ENCODE measurements around the gene ZBTB42.

The ZBTB42 gene

GRCh38 chr14:104820669-104821228, 19.8 kb downstream of the ZBTB42 start:
- H3K4me3 ChIP-seq (ENCODE audit: low read depth, low read length): no peak overlapping the region
- TF ChIP-seq CTCF (IDR thresholded peaks at IDR 0.05; ENCODE audit: low read depth, low read length): peak; percentile 50

- no peak overlapping the region for H3K4me3 ChIP-seq (ENCODE audit: low read depth, low read length)
- TF ChIP-seq CTCF (IDR thresholded peaks at IDR 0.05; ENCODE audit: low read depth, low read length): no peak
Measured at GRCh38 chr14:104821229-104821945, 20.5 kb downstream of the ZBTB42 start.

- no peak overlapping the region for H3K4me3 ChIP-seq (ENCODE audit: low read depth, low read length)
- no peak for TF ChIP-seq CTCF (IDR thresholded peaks at IDR 0.05; ENCODE audit: low read depth, low read length)
Measured at GRCh38 chr14:104821971-104822608, 21.2 kb downstream of the ZBTB42 start.

- TF ChIP-seq CTCF (IDR thresholded peaks at IDR 0.05; ENCODE audit: low read depth, low read length): no peak
- H3K4me3 ChIP-seq (ENCODE audit: low read depth, low read length): no peak overlapping the region
Measured at GRCh38 chr14:104822821-104823615, 22.1 kb downstream of the ZBTB42 start.

GRCh38 chr14:104824353-104824997, 23.6 kb downstream of the ZBTB42 start:
- no peak overlapping the region for H3K4me3 ChIP-seq (ENCODE audit: low read depth, low read length)
- no peak for TF ChIP-seq CTCF (IDR thresholded peaks at IDR 0.05; ENCODE audit: low read depth, low read length)

GRCh38 chr14:104826189-104826860, 25.4 kb downstream of the ZBTB42 start:
- peak overlapping the region; percentile 68 for H3K4me3 ChIP-seq (ENCODE audit: low read depth, low read length)
- TF ChIP-seq CTCF (IDR thresholded peaks at IDR 0.05; ENCODE audit: low read depth, low read length): peak; percentile 55

Data from WI38 (cell line).